IMR-90 (cell line): ENCODE data around the gene TRAF3IP1. TPM values are rescaled to one million over a fixed set of nuclear protein-coding genes. Genes with fewer than 3 reads are reported as not detected.

Experiments used
- ATAC-seq: fragments of 200-7000 bp; cut with Tn5 transposase; 2 replicates; pipeline ENCODE4 v1.9.1; 2020; ENCODE audit warnings: low read depth, mild to moderate bottlenecking, moderate library complexity
- BruUV-seq: library from RNA; stranded (reverse); fragments of 400-500 nt; replicated peaks from 2 replicates; lab custom pipeline; 2021; lab: Mats Ljungman, UMichigan
- CTCF ChIA-PET: fragments of 300-600 bp; formaldehyde crosslinking; extraction: SDS; loops from one replicate; lab custom pipeline; 2021; ENCODE audit warnings: antibody characterized with exemption; lab: Yijun Ruan, JAX
- POLR2A ChIA-PET: fragments of 300-600 bp; sonication (Branson Sonifier 250); formaldehyde crosslinking; loops from one replicate; lab custom pipeline; 2022; ENCODE audit warnings: antibody characterized with exemption; ENCODE audit not compliant: unreplicated experiment; lab: Charles Lee
- DNase-seq: peaks from one replicate; pipeline ENCODE4 v3.0.0; 2013
- H2AFZ ChIP-seq: replicated peaks from 2 replicates; pipeline ENCODE3; 2013; ENCODE audit warnings: low read length, mild to moderate bottlenecking; ENCODE audit not compliant: poor library complexity
- H2AK5ac ChIP-seq: 2 replicates; pipeline ENCODE4 v1.6.1; 2013; ENCODE audit warnings: low read depth, low read length, inconsistent platforms
- H2AK9ac ChIP-seq: replicated peaks from 2 replicates; pipeline ENCODE3; 2013; ENCODE audit warnings: mild to moderate bottlenecking, low read depth, low read length, moderate library complexity; ENCODE audit not compliant: poor library complexity
- H2BK120ac ChIP-seq: 2 replicates; pipeline ENCODE4 v1.6.1; 2013; ENCODE audit warnings: low read depth, low read length, inconsistent platforms
- H2BK15ac ChIP-seq: 3 replicates; pipeline ENCODE4 v1.6.1; 2013; ENCODE audit warnings: low read depth, low read length, inconsistent platforms
- H2BK20ac ChIP-seq: 2 replicates; pipeline ENCODE4 v1.6.1; 2013; ENCODE audit warnings: low read depth, mild to moderate bottlenecking, inconsistent platforms, low read length, moderate library complexity
- H2BK5ac ChIP-seq: 2 replicates; pipeline ENCODE4 v1.6.1; 2013; ENCODE audit warnings: mild to moderate bottlenecking, low read depth, low read length, inconsistent platforms; ENCODE audit not compliant: poor library complexity, severe bottlenecking
- H3K14ac ChIP-seq: replicated peaks from 2 replicates; pipeline ENCODE4 v1.6.1; 2013; ENCODE audit warnings: low read depth, low read length, inconsistent platforms
- H3K18ac ChIP-seq: 2 replicates; pipeline ENCODE4 v1.6.1; 2013; ENCODE audit warnings: low read depth, low read length, control low read depth
- H3K23ac ChIP-seq: 2 replicates; pipeline ENCODE4 v1.6.1; 2013; ENCODE audit warnings: low read depth, low read length, inconsistent platforms
- H3K27ac ChIP-seq: 2 replicates; pipeline ENCODE4 v1.5.1; 2013; ENCODE audit warnings: mild to moderate bottlenecking, control low read depth, low read length; ENCODE audit not compliant: insufficient read depth
- H3K27me3 ChIP-seq: 2 replicates; pipeline ENCODE4 v1.6.1; 2013; ENCODE audit warnings: low read length; ENCODE audit not compliant: control insufficient read depth, insufficient read depth
- H3K36me3 ChIP-seq: 2 replicates; pipeline ENCODE4 v1.6.1; 2013; ENCODE audit warnings: low read length, mixed read lengths; ENCODE audit not compliant: control insufficient read depth, insufficient read depth
- H3K4ac ChIP-seq: 2 replicates; pipeline ENCODE4 v1.6.1; 2013; ENCODE audit warnings: low read depth, low read length, inconsistent platforms
- H3K4me1 ChIP-seq: 2 replicates; pipeline ENCODE4 v1.6.1; 2013; ENCODE audit warnings: low read length, mixed read lengths; ENCODE audit not compliant: control insufficient read depth, insufficient read depth
- H3K4me2 ChIP-seq: 2 replicates; pipeline ENCODE4 v1.6.1; 2013; ENCODE audit warnings: low read depth, mild to moderate bottlenecking, control low read depth, low read length, moderate library complexity
- H3K4me3 ChIP-seq: 2 replicates; pipeline ENCODE4 v1.5.1; 2013; ENCODE audit warnings: low read depth, mild to moderate bottlenecking, control low read depth, low read length, moderate library complexity; ENCODE audit not compliant: insufficient read depth
- H3K56ac ChIP-seq: 2 replicates; pipeline ENCODE4 v1.6.1; 2013; ENCODE audit warnings: low read length, inconsistent platforms; ENCODE audit not compliant: insufficient read depth; ENCODE audit errors: extremely low read depth
- H3K79me1 ChIP-seq, 2 experiments: 2 replicates each; pipeline ENCODE4 v1.6.1; 2013; ENCODE audit warnings: low read length in 2 of 2, inconsistent platforms in 1 of 2, low read depth in 1 of 2
- H3K9ac ChIP-seq: 2 replicates; pipeline ENCODE4 v1.6.1; 2013; ENCODE audit warnings: low read depth, low read length, control low read depth
- H3K9me1 ChIP-seq: 2 replicates; pipeline ENCODE4 v1.6.1; 2013; ENCODE audit warnings: low read length, inconsistent platforms; ENCODE audit not compliant: insufficient read depth
- H3K9me3 ChIP-seq: 2 replicates; pipeline ENCODE4 v1.6.1; 2013; ENCODE audit warnings: low read length; ENCODE audit not compliant: control insufficient read depth, insufficient read depth
- H4K20me1 ChIP-seq: 2 replicates; pipeline ENCODE4 v1.6.1; 2013; ENCODE audit warnings: low read length, inconsistent platforms; ENCODE audit not compliant: insufficient read depth
- H4K5ac ChIP-seq: 2 replicates; pipeline ENCODE4 v1.6.1; 2013; ENCODE audit warnings: mild to moderate bottlenecking, low read depth, low read length, control low read depth
- H4K8ac ChIP-seq, 2 experiments: 2 replicates each; pipeline ENCODE4 v1.6.1; 2013; ENCODE audit warnings: low read depth in 2 of 2, low read length in 2 of 2, control low read depth in 1 of 2, inconsistent platforms in 1 of 2
- H4K91ac ChIP-seq: 2 replicates; pipeline ENCODE4 v1.6.1; 2013; ENCODE audit warnings: low read depth, low read length, inconsistent platforms; ENCODE audit not compliant: insufficient read depth
- BHLHE40 ChIP-seq: fragments of 150-350 bp; IDR thresholded peaks from 2 replicates; pipeline ENCODE4 v1.6.1; 2016; ENCODE audit warnings: mild to moderate bottlenecking, low read depth, low read length
- CEBPB ChIP-seq: IDR thresholded peaks from 2 replicates; pipeline ENCODE4 v1.6.1; 2012; ENCODE audit warnings: low read depth, low read length, improper control_type of control experiment
- CHD1 ChIP-seq: IDR thresholded peaks from 2 replicates; pipeline ENCODE4 v1.6.1; 2012; ENCODE audit warnings: low read depth, low read length, improper control_type of control experiment
- CTCF ChIP-seq: conservative IDR thresholded peaks from 2 replicates; pipeline ENCODE4 v1.5.1; 2012; ENCODE audit warnings: mild to moderate bottlenecking, low read depth, low read length, improper control_type of control experiment
- ELK1 ChIP-seq: fragments of 150-350 bp; IDR thresholded peaks from 2 replicates; pipeline ENCODE4 v1.6.1; 2016; ENCODE audit warnings: low read depth, mild to moderate bottlenecking, low read length, moderate library complexity, borderline replicate concordance
- FOS ChIP-seq: fragments of 150-350 bp; IDR thresholded peaks from 2 replicates; pipeline ENCODE4 v1.6.1; 2016; ENCODE audit warnings: low read depth, low read length
- MAFK ChIP-seq: IDR thresholded peaks from 2 replicates; pipeline ENCODE4 v1.6.1; 2012; ENCODE audit warnings: low read depth, low read length, improper control_type of control experiment
- MAZ ChIP-seq: IDR thresholded peaks from 2 replicates; pipeline ENCODE4 v1.6.1; 2012; ENCODE audit warnings: low read depth, mild to moderate bottlenecking, low read length, improper control_type of control experiment, moderate library complexity, borderline replicate concordance
- MXI1 ChIP-seq: IDR thresholded peaks from 2 replicates; pipeline ENCODE4 v1.6.1; 2012; ENCODE audit warnings: low read depth, mild to moderate bottlenecking, low read length, moderate library complexity, borderline replicate concordance
- NFE2L2 ChIP-seq: fragments of 150-350 bp; IDR thresholded peaks from 2 replicates; pipeline ENCODE4 v1.6.1; 2016; ENCODE audit warnings: low read depth, mild to moderate bottlenecking, low read length
- POLR2A ChIP-seq: IDR thresholded peaks from 2 replicates; pipeline ENCODE4 v1.6.1; 2012; ENCODE audit warnings: mild to moderate bottlenecking, low read depth, low read length
- RAD21 ChIP-seq: IDR thresholded peaks from 2 replicates; pipeline ENCODE4 v1.6.1; 2012; ENCODE audit warnings: low read length, improper control_type of control experiment
- RCOR1 ChIP-seq: IDR thresholded peaks from 2 replicates; pipeline ENCODE4 v1.6.1; 2012; ENCODE audit warnings: mild to moderate bottlenecking, low read length, improper control_type of control experiment; ENCODE audit not compliant: insufficient replicate concordance
- RFX5 ChIP-seq: IDR thresholded peaks from 2 replicates; pipeline ENCODE4 v1.8.0; 2012; ENCODE audit warnings: low read depth, mild to moderate bottlenecking, low read length, moderate library complexity
- SMC3 ChIP-seq: fragments of 150-350 bp; IDR thresholded peaks from 2 replicates; pipeline ENCODE4 v1.6.1; 2016; ENCODE audit warnings: low read depth, mild to moderate bottlenecking, antibody characterized with exemption, low read length, moderate library complexity
- USF2 ChIP-seq: fragments of 150-350 bp; IDR thresholded peaks from 2 replicates; pipeline ENCODE4 v1.6.1; 2017; ENCODE audit warnings: mild to moderate bottlenecking, antibody characterized with exemption, low read length, low read depth
- WGBS, 2 experiments: methylation state at CpG; one replicate each; pipeline versions ENCODE4 v1.1.5 to v1.1.7; 2013; ENCODE audit warnings: missing lambda C conversion rate in 2 of 2; ENCODE audit not compliant: insufficient read length in 1 of 2; ENCODE audit errors: extremely low coverage in 2 of 2; 5-methylcytosine and 5-hydroxymethylcytosine counted together
- dilution Hi-C: fragments of 300-500 bp; cut with HindIII; formaldehyde crosslinking; loops from one replicate; pipeline ENCODE4 v1.14.3; 2018; ENCODE audit warnings: low sequenced_read_pairs; ENCODE audit not compliant: unreplicated experiment
- in situ Hi-C: fragments of 300-500 bp; cut with MboI; formaldehyde crosslinking; loops from 3 replicates; pipeline ENCODE4 v1.14.3; 2019; ENCODE audit warnings: low sequenced_read_pairs, inconsistent platforms, mixed read lengths
- intact Hi-C: fragments of 100-400 bp; cut with micrococcal nuclease; formaldehyde crosslinking; loops from 2 replicates; pipeline ENCODE4 v1.10.0; 2022
- polyA plus RNA-seq, 3 experiments: library from polyadenylated mRNA; depleted of rRNA; stranded (reverse); fragments of >200 nt; gene quantifications; 2 replicates each; pipeline ENCODE4 v1.2.3, GENCODE V29; 2012; ENCODE audit warnings: low replicate concordance in 1 of 3
- total RNA-seq: library from RNA; depleted of rRNA; stranded (reverse); fragments of >200 nt; gene quantifications from 2 replicates; pipeline ENCODE4 v1.2.3, GENCODE V29; 2012

Gene TRAF3IP1
- total and polyA plus RNA-seq, 2 of the 4 experiments (the other 2 are of a cell fraction) = 5.9 to 8.3 TPM

GRCh38 chr2:238398577-238398976 lies 78.3 kb downstream of the TRAF3IP1 start:
- no CpG with 5 or more reads among the region's 6 CpGs for WGBS, 2 experiments
- no peak overlapping the region for H3K4me3 ChIP-seq
- H4K20me1 ChIP-seq = no peaks in the 10 kb centered on the region
- peaks cover 4% of the 10 kb centered on the region; the same call in 1 of the 2 replicates for H3K9me1 ChIP-seq
- no peak overlapping the region for H2BK15ac ChIP-seq
- no peak overlapping the region for H3K9ac ChIP-seq
- no peak overlapping the region for H4K5ac ChIP-seq
- dilution Hi-C loops (no loop called here), intact Hi-C loops (no loop called here), in situ Hi-C loops (no loop called here)
- H2AK5ac ChIP-seq = no peak overlapping the region
- H4K8ac ChIP-seq = no peak overlapping the region
- no peaks in the 10 kb centered on the region for H3K9me3 ChIP-seq
- H2BK5ac ChIP-seq = no peak overlapping the region
- H2AFZ ChIP-seq = no peak overlapping the region
- no peak overlapping the region for H3K14ac ChIP-seq
- H3K27ac ChIP-seq = no peak overlapping the region
- no peak overlapping the region for H4K91ac ChIP-seq
- H3K4ac ChIP-seq = no peak overlapping the region
- no peak overlapping the region for H3K56ac ChIP-seq
- ChIA-PET POLR2A (no interaction called here), CTCF (no interaction called here)
- no peak overlapping the region for H2BK120ac ChIP-seq
- H3K18ac ChIP-seq = no peak overlapping the region
- no peak for ATAC-seq
- no peak overlapping the region for H3K4me2 ChIP-seq
- BruUV-seq = no TSS peak
- no peak overlapping the region for H2AK9ac ChIP-seq
- H3K4me1 ChIP-seq = no peaks in the 10 kb centered on the region
- H2BK20ac ChIP-seq = no peak overlapping the region
- DNase-seq = no peak
- peaks cover 7% of the 10 kb centered on the region; the same call in 1 of the 2 replicates for H3K36me3 ChIP-seq
- no peaks in the 10 kb centered on the region for H3K79me1 ChIP-seq
- H3K27me3 ChIP-seq = no peaks in the 10 kb centered on the region
- H3K23ac ChIP-seq = no peak overlapping the region
- TF ChIP-seq RCOR1 (no peak), FOS (no peak), CTCF (no peak), MAZ (no peak), SMC3 (no peak), NFE2L2 (no peak), USF2 (no peak), RFX5 (no peak), CEBPB (no peak), ELK1 (no peak), BHLHE40 (no peak), MXI1 (no peak), MAFK (no peak), POLR2A (no peak), RAD21 (no peak), CHD1 (no peak)
